DND-41 (cell line): ENCODE results near the gene HOTAIR.

Experiments
- ATAC-seq: fragments of 200-7000 bp; cut with Tn5 transposase; 3 replicates; pipeline ENCODE4 v1.9.1; 2021; ENCODE audit warnings: low read depth; ENCODE audit not compliant: insufficient read depth
- DNase-seq: peaks from one replicate; pipeline ENCODE4 v3.0.0-alpha.2; 2020
- H2AFZ ChIP-seq: 2 replicates; pipeline ENCODE4 v1.6.0; 2012; ENCODE audit warnings: low read depth, low read length
- H3K27ac ChIP-seq: 2 replicates; pipeline ENCODE4 v1.5.1; 2012; ENCODE audit warnings: low read length, inconsistent platforms
- H3K27me3 ChIP-seq: fragments of 200-600 bp; sonication (generic); 2 replicates; pipeline ENCODE4 v1.6.0; 2012; ENCODE audit warnings: low read length, mild to moderate bottlenecking, inconsistent platforms; ENCODE audit not compliant: insufficient read depth, poor library complexity
- H3K36me3 ChIP-seq: 2 replicates; pipeline ENCODE4 v1.5.1; 2012; ENCODE audit warnings: low read length, inconsistent platforms; ENCODE audit not compliant: insufficient read depth
- H3K4me1 ChIP-seq: 2 replicates; pipeline ENCODE4 v1.5.1; 2012; ENCODE audit warnings: mild to moderate bottlenecking, low read length; ENCODE audit not compliant: insufficient read depth
- H3K4me2 ChIP-seq: 2 replicates; pipeline ENCODE4 v1.6.0; 2012; ENCODE audit warnings: mild to moderate bottlenecking, moderate library complexity, low read length, inconsistent platforms; ENCODE audit not compliant: insufficient read depth
- H3K4me3 ChIP-seq, 2 experiments: fragments of 200-600 bp in 1 of 2; shearing (Covaris generic) in 1 of 2; 2 replicates each; pipeline ENCODE4 v1.5.1; 2012 to 2016; ENCODE audit warnings: inconsistent platforms in 2 of 2, low read length in 2 of 2, mild to moderate bottlenecking in 2 of 2, low read depth in 1 of 2, moderate library complexity in 1 of 2
- H3K79me2 ChIP-seq: 2 replicates; pipeline ENCODE4 v1.6.0; 2012; ENCODE audit warnings: low read length, inconsistent platforms; ENCODE audit not compliant: insufficient read depth
- H3K9ac ChIP-seq: 2 replicates; pipeline ENCODE4 v1.6.0; 2012; ENCODE audit warnings: low read depth, mild to moderate bottlenecking, inconsistent platforms, low read length, moderate library complexity
- H3K9me3 ChIP-seq: 2 replicates; pipeline ENCODE4 v1.5.1; 2012; ENCODE audit warnings: low read length, moderate library complexity, mild to moderate bottlenecking, inconsistent platforms; ENCODE audit not compliant: insufficient read depth, severe bottlenecking
- H4K20me1 ChIP-seq: 2 replicates; pipeline ENCODE4 v1.6.0; 2012; ENCODE audit warnings: low read length; ENCODE audit not compliant: insufficient read depth
- CTCF ChIP-seq: IDR thresholded peaks from 2 replicates; pipeline ENCODE4 v1.5.1; 2012; ENCODE audit warnings: borderline replicate concordance, low read length, moderate library complexity, mild to moderate bottlenecking; ENCODE audit not compliant: poor library complexity, severe bottlenecking; ENCODE audit errors: extremely low read depth
- EZH2 ChIP-seq: IDR thresholded peaks from 3 replicates; pipeline ENCODE4 v1.6.1; 2012; ENCODE audit warnings: borderline replicate concordance, low read depth, mild to moderate bottlenecking, moderate library complexity, low read length, inconsistent platforms; ENCODE audit not compliant: severe bottlenecking

HOTAIR gene

DNA sequence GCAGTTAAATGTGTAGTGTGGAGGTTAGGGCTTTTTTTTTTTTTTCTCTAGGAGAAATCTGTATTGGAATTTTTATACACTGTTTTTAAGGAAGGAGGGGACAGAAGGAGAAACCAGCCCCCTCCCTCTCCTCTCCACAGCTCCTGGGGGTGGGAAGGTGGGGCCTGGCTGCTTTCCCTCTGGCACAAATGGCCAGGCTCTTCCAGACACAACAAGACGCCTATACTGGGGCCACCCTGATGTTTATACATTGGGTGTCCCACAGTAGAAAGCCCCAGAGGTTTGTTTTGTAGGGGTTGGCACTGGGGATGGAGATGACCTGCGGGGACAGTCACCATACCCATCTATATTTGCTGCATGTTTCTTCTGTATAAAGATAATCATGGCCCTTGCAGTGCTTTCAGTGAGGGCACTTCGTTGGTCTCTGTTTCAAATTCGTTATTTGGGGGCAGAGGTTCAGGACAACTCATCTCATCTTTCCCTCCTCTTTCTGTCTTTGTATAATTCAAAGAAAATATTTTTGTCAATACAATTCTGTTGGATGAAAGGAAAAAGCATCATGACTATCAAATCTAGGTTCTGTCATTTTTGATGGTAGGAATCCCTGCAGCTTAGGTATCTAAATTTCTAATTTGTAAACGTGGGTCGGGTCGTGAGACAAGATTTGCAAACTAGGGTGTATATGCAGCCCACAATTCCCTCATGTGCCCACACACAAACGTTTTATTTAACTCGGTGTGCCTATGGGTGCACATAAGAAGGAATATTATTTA lies 2.3 kb upstream of the HOTAIR start:
- Histone ChIP-seq H3K27ac (no peak overlapping the region), H3K36me3 (no peaks in the 10 kb centered on the region), H3K9ac (no peak overlapping the region), H3K9me3 (no peaks in the 10 kb centered on the region), H3K4me1 (peaks cover 5% of the 10 kb centered on the region), H3K27me3 (peaks cover 45% of the 10 kb centered on the region), H3K4me2 (no peak overlapping the region), H3K79me2 (no peaks in the 10 kb centered on the region), H2AFZ (no peak overlapping the region), H3K4me3 (no peak overlapping the region), H4K20me1 (no peaks in the 10 kb centered on the region)
- DNase-seq (no peak), ATAC-seq (no peak)
- TF ChIP-seq EZH2: no peak
- TF ChIP-seq CTCF: no peak

GRCh38 chr12:53976172-53976822 lies 1.5 kb upstream of the HOTAIR start:
- Histone ChIP-seq H3K27me3 (peaks cover 45% of the 10 kb centered on the region), H3K9me3 (no peaks in the 10 kb centered on the region), H3K4me3 (no peak overlapping the region), H3K27ac (no peak overlapping the region), H3K4me1 (peaks cover 5% of the 10 kb centered on the region), H3K4me2 (no peak overlapping the region), H4K20me1 (no peaks in the 10 kb centered on the region), H3K36me3 (no peaks in the 10 kb centered on the region), H3K79me2 (no peaks in the 10 kb centered on the region), H3K9ac (no peak overlapping the region), H2AFZ (no peak overlapping the region)
- DNase-seq (no peak), ATAC-seq (no peak)
- TF ChIP-seq CTCF: no peak
- no peak for TF ChIP-seq EZH2

DNA sequence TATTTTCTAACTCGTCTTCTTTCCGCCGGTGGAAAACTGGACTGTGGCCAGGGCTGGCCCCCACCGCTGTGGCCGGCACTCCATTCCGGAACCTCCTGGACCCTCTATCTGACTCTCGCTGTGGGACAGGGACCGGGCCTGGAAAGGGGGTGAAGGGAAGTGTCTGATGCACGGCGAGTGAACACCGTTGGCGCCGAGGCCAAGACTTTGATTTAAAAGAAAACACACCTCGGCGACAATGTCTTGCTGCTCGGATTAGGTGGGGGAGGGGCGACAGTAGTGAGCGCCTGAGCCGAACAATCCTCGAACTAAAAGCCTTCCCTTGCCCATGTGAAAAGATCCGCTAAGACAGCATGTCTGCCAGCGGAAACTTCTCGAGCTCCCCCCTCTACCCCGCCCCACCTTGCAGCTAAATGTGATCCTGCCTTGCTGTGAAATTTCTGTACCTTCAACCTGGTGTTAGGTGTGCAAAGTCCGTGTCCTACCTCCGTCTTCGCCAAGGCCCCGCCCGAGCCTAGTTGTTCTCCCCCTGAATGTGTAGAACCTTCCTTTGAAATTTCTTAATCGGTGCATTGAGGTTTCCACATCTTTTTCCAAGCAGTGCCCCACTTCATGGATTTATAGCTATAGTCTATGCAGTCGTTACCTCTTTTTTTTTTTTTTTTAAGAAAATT lies 862 bp upstream of the HOTAIR start:
- TF ChIP-seq EZH2 (no peak), CTCF (no peak)
- peaks cover 43% of the 10 kb centered on the region for H3K27me3 ChIP-seq
- no peak overlapping the region for H3K9ac ChIP-seq
- peaks cover 5% of the 10 kb centered on the region for H3K4me1 ChIP-seq
- no peak overlapping the region for H3K27ac ChIP-seq
- H4K20me1 ChIP-seq: no peaks in the 10 kb centered on the region
- no peak overlapping the region for H2AFZ ChIP-seq
- H3K36me3 ChIP-seq: no peaks in the 10 kb centered on the region
- no peak for ATAC-seq
- no peak overlapping the region for H3K4me3 ChIP-seq
- no peaks in the 10 kb centered on the region for H3K79me2 ChIP-seq
- no peak overlapping the region for H3K4me2 ChIP-seq
- H3K9me3 ChIP-seq: no peaks in the 10 kb centered on the region
- no peak for DNase-seq
